ENCODE measurements around the gene LRMDA. TPM values are rescaled to one million over a fixed set of nuclear protein-coding genes. Genes with fewer than 3 reads are reported as not detected.

Gene LRMDA
- total RNA-seq, 1 experiment from 2014 or later: 4.8 TPM

DNA sequence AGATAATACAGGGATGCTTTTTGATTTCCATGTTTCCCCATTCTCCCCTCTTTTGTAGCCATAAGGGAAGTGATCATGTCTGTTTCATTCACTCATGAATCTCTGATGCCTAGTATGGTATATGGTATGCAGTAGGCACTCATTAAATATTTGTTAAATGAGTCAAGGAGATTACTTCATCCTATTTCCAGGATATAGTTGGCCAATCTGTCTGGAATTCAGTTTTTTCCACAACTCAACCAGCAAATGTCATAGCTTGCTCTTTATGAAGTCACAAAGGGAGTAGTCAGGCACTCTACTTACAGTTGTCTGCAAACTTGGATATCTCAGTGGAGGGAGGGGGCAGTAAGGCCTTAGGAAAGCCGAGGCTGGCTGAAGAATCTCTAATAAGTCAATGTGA lies 853.6 kb downstream of the LRMDA start:
- ChIA-PET CTCF (no interaction called here), POLR2A (no interaction called here), RAD21 (ENCODE audit: low non-redundant PET in 1 of 2, low total read pairs in 2 of 2, uncharacterized antibody in 2 of 2, unreplicated experiment in 2 of 2) (no interaction called here)
- BruUV-seq (replicated peaks): no TSS peak
- H3K9ac ChIP-seq (ENCODE audit: low read length): no peak overlapping the region
- DNase-seq (ENCODE audit: low read depth, low spot score): no peak
- TF ChIP-seq SIN3A (IDR thresholded peaks at IDR 0.05; ENCODE audit: low read depth): no peak
- no peak for TF ChIP-seq RAD21 (IDR thresholded peaks at IDR 0.05; ENCODE audit: low read depth)
- TF ChIP-seq JUND (IDR thresholded peaks at IDR 0.05): no peak
- TF ChIP-seq ZNF274 (IDR thresholded peaks at IDR 0.05; ENCODE audit: low read depth, low read length): no peak
- TF ChIP-seq EZH2 (IDR thresholded peaks at IDR 0.05): no peak
- TF ChIP-seq SP1 (IDR thresholded peaks at IDR 0.05; ENCODE audit: low read depth): no peak
- no peak for TF ChIP-seq CEBPB (IDR thresholded peaks at IDR 0.05; ENCODE audit: low read depth)
- no peak for TF ChIP-seq ELF1 (IDR thresholded peaks at IDR 0.05; ENCODE audit: borderline replicate concordance, low read depth)
- no peak for TF ChIP-seq EGR1 (IDR thresholded peaks at IDR 0.05; ENCODE audit: low read depth)
- no peak for TF ChIP-seq MAX (IDR thresholded peaks at IDR 0.05)
- TF ChIP-seq REST (IDR thresholded peaks at IDR 0.05; ENCODE audit: low read depth): no peak
- TF ChIP-seq EZH2phosphoT487 (IDR thresholded peaks at IDR 0.05; ENCODE audit: borderline replicate concordance): no peak
- no peak for TF ChIP-seq CBX3 (IDR thresholded peaks at IDR 0.05; ENCODE audit: low read depth)
- TF ChIP-seq, protein P1, sequence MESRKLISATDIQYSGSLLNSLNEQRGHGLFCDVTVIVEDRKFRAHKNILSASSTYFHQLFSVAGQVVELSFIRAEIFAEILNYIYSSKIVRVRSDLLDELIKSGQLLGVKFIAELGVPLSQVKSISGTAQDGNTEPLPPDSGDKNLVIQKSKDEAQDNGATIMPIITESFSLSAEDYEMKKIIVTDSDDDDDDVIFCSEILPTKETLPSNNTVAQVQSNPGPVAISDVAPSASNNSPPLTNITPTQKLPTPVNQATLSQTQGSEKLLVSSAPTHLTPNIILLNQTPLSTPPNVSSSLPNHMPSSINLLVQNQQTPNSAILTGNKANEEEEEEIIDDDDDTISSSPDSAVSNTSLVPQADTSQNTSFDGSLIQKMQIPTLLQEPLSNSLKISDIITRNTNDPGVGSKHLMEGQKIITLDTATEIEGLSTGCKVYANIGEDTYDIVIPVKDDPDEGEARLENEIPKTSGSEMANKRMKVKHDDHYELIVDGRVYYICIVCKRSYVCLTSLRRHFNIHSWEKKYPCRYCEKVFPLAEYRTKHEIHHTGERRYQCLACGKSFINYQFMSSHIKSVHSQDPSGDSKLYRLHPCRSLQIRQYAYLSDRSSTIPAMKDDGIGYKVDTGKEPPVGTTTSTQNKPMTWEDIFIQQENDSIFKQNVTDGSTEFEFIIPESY (IDR thresholded peaks at IDR 0.05; ENCODE audit: extremely low read depth, insufficient replicate concordance, low read length): no peak
- TF ChIP-seq POLR2AphosphoS5 (IDR thresholded peaks at IDR 0.05; ENCODE audit: low read depth, low read length): no peak
- TF ChIP-seq SRF (IDR thresholded peaks at IDR 0.05; ENCODE audit: low read depth): no peak
- no peak for TF ChIP-seq YY1 (IDR thresholded peaks at IDR 0.05; ENCODE audit: extremely low read depth, insufficient replicate concordance, low read depth, low read length)
- no peak for ATAC-seq
- H3K27ac ChIP-seq (ENCODE audit: low read depth, low read length): no peak overlapping the region
- no peaks in the 10 kb centered on the region for H3K9me3 ChIP-seq (ENCODE audit: control insufficient read depth in 1 of 2, insufficient read depth in 1 of 2, low read depth in 1 of 2, low read length in 2 of 2)
- intact Hi-C loops (cut with micrococcal nuclease): no loop called here
- H3K79me2 ChIP-seq (ENCODE audit: insufficient read depth, low read length): no peaks in the 10 kb centered on the region
- no peaks in the 10 kb centered on the region; the same call in 1 of the 2 replicates for H3K27me3 ChIP-seq (ENCODE audit: insufficient read depth, low read length)
- H3K9me2 ChIP-seq (ENCODE audit: insufficient read depth): no peaks in the 10 kb centered on the region
- H2AFZ ChIP-seq (ENCODE audit: low read depth, low read length, poor library complexity, severe bottlenecking): no peak overlapping the region
- H3K4me3 ChIP-seq (replicated peaks in 1 of 2; ENCODE audit: low read depth in 1 of 2, low read length in 2 of 2): no peak overlapping the region
- no peaks in the 10 kb centered on the region for H4K20me1 ChIP-seq (ENCODE audit: insufficient read depth)
- H3K4me1 ChIP-seq (ENCODE audit: control insufficient read depth in 1 of 2, insufficient read depth in 2 of 2, low read length in 2 of 2): no peaks in the 10 kb centered on the region
- H3K4me2 ChIP-seq (ENCODE audit: low read length): no peak overlapping the region
- H3K36me3 ChIP-seq (ENCODE audit: control insufficient read depth in 1 of 2, insufficient read depth in 2 of 2, low read length in 2 of 2): no peaks in the 10 kb centered on the region

Measured in HCT116 (cell line).